Activated naive CD8-positive, alpha-beta T cell treated with anti-CD3 and anti-CD28 coated beads, Interleukin-2, amount 50 U/mL, for 24 hours (primary cell): ENCODE results near the gene SLC37A1.
A peak's percentile ranks its signal among the peaks of the same experiment; 100 is the strongest.

Source experiments
- ATAC-seq: fragments of 150-1000 bp; cut with Tn5 transposase; one replicate; pipeline ENCODE4 v1.10.0; 2021
- DNase-seq: peaks from one replicate; pipeline ENCODE4 v3.0.0; 2021
- H3K27ac Mint-ChIP-seq: one replicate; pipeline ENCODE4 v1.8.0; 2021; ENCODE audit warnings: mild to moderate bottlenecking, mixed read lengths
- H3K27me3 Mint-ChIP-seq: one replicate; pipeline ENCODE4 v1.8.0; 2021; ENCODE audit warnings: mixed read lengths
- H3K36me3 Mint-ChIP-seq: one replicate; pipeline ENCODE4 v1.8.0; 2021; ENCODE audit warnings: low read depth, mixed read lengths
- H3K4me1 Mint-ChIP-seq: one replicate; pipeline ENCODE4 v1.8.0; 2021; ENCODE audit warnings: mixed read lengths
- H3K4me3 Mint-ChIP-seq: one replicate; pipeline ENCODE4 v1.8.0; 2021; ENCODE audit warnings: mild to moderate bottlenecking, moderate library complexity, mixed read lengths
- H3K9me3 Mint-ChIP-seq: one replicate; pipeline ENCODE4 v1.8.0; 2021; ENCODE audit warnings: mixed read lengths

The SLC37A1 gene

DNA sequence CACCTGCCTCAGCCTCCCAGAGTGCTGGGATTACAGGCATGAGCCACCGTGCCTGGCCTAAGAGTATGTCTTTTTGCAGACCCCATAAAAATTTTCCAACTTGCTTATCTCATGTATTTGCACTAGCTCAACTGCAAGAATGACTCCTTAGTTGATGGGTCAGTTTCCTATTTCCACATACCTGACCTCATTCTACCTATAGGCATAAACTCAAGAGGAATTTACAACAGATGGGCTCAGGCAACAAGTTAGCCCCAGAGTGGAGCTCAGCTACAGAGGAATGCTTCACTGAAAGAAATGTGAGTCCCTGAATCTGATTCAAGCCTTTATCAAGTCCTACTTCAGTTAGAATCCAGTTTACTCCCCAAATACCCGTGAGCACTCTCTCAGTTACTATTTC, 5.3 kb upstream of the SLC37A1 start:
- Mint-ChIP-seq H3K4me3 (no peak overlapping the region), H3K4me1 (peaks cover 20% of the 10 kb centered on the region), H3K27ac (no peak overlapping the region), H3K36me3 (no peaks in the 10 kb centered on the region), H3K9me3 (no peaks in the 10 kb centered on the region), H3K27me3 (no peaks in the 10 kb centered on the region)
- ATAC-seq (no peak), DNase-seq (no peak)

DNA sequence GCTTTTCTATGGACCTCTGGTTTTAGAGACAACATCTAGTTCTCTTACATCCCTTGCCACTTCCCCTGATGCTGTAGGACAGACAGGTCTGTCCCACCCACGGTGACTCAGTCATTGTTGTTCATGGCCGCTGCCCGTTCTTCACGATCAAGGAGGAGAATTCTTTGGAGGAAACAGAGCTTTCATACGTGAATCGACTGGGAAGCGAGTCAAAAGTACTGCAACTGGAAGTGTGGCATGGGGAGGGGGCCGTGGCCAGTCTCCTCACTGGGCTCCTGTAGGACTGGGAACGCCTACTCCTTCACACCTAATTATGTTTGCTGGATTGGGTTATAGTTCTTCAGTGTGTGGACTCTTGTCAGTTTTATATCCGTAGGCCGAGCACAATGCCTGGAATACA, 4.4 kb upstream of the SLC37A1 start:
- Mint-ChIP-seq H3K9me3 (no peaks in the 10 kb centered on the region), H3K4me3 (no peak overlapping the region), H3K36me3 (no peaks in the 10 kb centered on the region), H3K4me1 (peaks cover 11% of the 10 kb centered on the region), H3K27ac (no peak overlapping the region), H3K27me3 (no peaks in the 10 kb centered on the region)
- ATAC-seq (no peak), DNase-seq (no peak)

GRCh38 chr21:42512346-42513034, 1.2 kb upstream of the SLC37A1 start:
- H3K27ac Mint-ChIP-seq, result no peak overlapping the region
- H3K27me3 Mint-ChIP-seq, result no peaks in the 10 kb centered on the region
- H3K4me1 Mint-ChIP-seq, result peaks cover 26% of the 10 kb centered on the region
- peaks cover 8% of the 10 kb centered on the region for H3K36me3 Mint-ChIP-seq
- no peak for DNase-seq
- H3K9me3 Mint-ChIP-seq, result no peaks in the 10 kb centered on the region
- H3K4me3 Mint-ChIP-seq, result peak overlapping the region; percentile 45
- ATAC-seq, result no peak

- Mint-ChIP-seq H3K9me3 (no peaks in the 10 kb centered on the region), H3K27me3 (no peaks in the 10 kb centered on the region), H3K36me3 (peaks cover 18% of the 10 kb centered on the region), H3K4me1 (peaks cover 30% of the 10 kb centered on the region), H3K27ac (peak overlapping the region; percentile 37), H3K4me3 (peak overlapping the region; percentile 86)
- DNase-seq (peak; percentile 75), ATAC-seq (peak; percentile 74)
Observed at GRCh38 chr21:42513985-42514882, 582 bp downstream of the SLC37A1 start.

DNA sequence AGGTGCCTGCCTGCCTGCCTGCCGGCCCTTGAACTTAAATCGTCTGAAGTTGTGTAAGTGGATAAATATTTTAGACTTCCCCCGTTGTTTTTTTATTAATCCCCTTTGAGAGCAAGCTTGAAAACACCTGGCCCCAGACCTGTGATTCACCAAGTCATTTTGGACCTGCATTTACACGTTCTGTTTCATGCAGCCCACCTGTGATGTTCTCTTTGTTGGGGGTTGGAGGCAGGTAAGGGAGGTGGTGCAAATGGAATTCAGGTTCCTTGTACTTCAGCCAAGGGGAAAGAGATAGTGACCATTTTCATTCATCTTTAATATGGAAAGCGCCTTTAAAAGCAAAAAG, 1.2 kb downstream of the SLC37A1 start:
- H3K27ac Mint-ChIP-seq, result peak overlapping the region; percentile 37
- DNase-seq (no peak), ATAC-seq (no peak)
- H3K9me3 Mint-ChIP-seq, result no peaks in the 10 kb centered on the region
- H3K36me3 Mint-ChIP-seq, result peaks cover 19% of the 10 kb centered on the region
- peaks cover 30% of the 10 kb centered on the region for H3K4me1 Mint-ChIP-seq
- H3K4me3 Mint-ChIP-seq, result peak overlapping the region; percentile 86
- H3K27me3 Mint-ChIP-seq, result no peaks in the 10 kb centered on the region

- Mint-ChIP-seq H3K9me3 (no peaks in the 10 kb centered on the region), H3K27me3 (no peaks in the 10 kb centered on the region), H3K4me3 (peak overlapping the region; percentile 86), H3K27ac (no peak overlapping the region), H3K36me3 (peaks cover 24% of the 10 kb centered on the region), H3K4me1 (peaks cover 30% of the 10 kb centered on the region)
- DNase-seq (no peak), ATAC-seq (no peak)
Observed at GRCh38 chr21:42515708-42516502, 2.3 kb downstream of the SLC37A1 start.

DNA sequence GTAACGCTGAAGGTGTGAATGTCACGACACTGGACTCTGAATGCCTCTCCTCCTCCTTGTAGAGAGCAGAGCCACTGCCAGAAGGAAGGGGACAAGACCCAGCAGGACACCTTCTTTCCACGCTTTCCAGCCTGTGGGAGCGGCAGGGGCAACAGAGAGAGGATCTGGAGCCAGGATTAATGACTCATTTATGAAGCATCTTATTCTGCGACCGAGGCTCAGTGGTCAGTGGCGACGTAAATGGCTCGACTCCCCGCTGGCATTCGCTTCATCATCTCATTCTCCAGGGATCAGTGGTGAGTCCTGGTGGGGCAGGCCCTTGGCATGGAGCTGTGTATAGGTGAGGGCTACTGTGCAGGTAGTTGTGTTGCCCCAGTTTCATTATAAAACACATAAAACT, 4.6 kb downstream of the SLC37A1 start:
- DNase-seq (no peak), ATAC-seq (no peak)
- Mint-ChIP-seq H3K36me3 (peaks cover 27% of the 10 kb centered on the region), H3K4me1 (peaks cover 27% of the 10 kb centered on the region), H3K27me3 (no peaks in the 10 kb centered on the region), H3K9me3 (no peaks in the 10 kb centered on the region), H3K27ac (no peak overlapping the region), H3K4me3 (no peak overlapping the region)

- Mint-ChIP-seq H3K4me1 (peaks cover 27% of the 10 kb centered on the region), H3K9me3 (no peaks in the 10 kb centered on the region), H3K36me3 (peaks cover 27% of the 10 kb centered on the region), H3K27ac (no peak overlapping the region), H3K27me3 (no peaks in the 10 kb centered on the region), H3K4me3 (no peak overlapping the region)
- ATAC-seq, result no peak
- DNase-seq, result no peak
Observed at GRCh38 chr21:42518626-42519025, 5.0 kb downstream of the SLC37A1 start.

DNA sequence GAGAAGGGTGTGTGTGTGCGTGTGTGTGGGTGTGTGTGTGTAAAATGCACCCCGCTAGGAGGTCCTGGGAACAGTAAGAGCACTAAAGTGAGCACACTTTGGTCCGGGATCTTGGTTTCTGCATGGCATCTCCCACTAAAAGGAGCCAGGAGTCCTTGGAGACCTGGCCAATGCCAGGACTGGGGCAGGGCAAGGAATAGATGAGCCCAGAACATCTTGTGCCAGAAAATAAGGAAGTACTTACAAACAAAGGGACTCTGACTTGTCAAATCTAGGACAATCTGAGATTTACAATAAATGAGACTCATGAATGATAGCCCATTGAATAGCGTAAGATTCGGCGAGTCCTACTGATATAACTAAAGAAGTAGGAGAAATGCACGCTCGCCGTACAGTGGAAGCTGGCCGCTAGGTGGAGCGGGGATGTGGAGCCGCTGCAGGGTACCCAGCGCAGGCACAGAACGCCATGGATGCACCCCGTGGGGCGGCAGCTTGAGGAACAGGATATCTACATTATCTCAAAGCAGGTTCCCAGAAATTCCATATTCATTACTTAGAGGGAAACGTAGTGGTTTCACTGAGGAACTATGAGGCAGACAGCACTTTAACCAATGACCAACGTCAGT, 7.1 kb downstream of the SLC37A1 start:
- H3K36me3 Mint-ChIP-seq, result peaks cover 35% of the 10 kb centered on the region
- H3K9me3 Mint-ChIP-seq, result no peaks in the 10 kb centered on the region
- no peak for DNase-seq
- H3K4me1 Mint-ChIP-seq, result peaks cover 35% of the 10 kb centered on the region
- H3K27ac Mint-ChIP-seq, result no peak overlapping the region
- ATAC-seq, result no peak
- no peak overlapping the region for H3K4me3 Mint-ChIP-seq
- no peaks in the 10 kb centered on the region for H3K27me3 Mint-ChIP-seq

DNA sequence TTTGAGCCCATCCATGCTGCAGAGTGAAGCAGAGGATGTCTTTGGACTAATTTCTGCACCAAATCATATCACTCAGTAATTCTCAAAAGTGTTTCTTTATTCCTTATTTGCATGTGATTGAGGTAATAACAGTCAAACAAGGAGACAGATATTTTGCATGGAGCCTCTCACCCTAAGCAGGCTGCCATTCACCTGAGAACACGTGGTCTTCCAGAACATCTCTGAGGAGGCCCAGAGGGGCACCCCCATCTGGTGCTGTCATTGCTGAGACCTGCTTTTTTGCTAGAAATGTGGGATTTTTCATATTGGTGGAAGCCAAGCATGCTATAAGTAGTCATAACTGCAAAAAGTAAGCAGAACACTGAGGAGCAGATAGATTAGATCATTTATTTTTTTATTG, 7.7 kb downstream of the SLC37A1 start:
- Mint-ChIP-seq H3K27me3 (no peaks in the 10 kb centered on the region), H3K4me1 (peaks cover 35% of the 10 kb centered on the region), H3K27ac (no peak overlapping the region), H3K36me3 (peaks cover 37% of the 10 kb centered on the region), H3K4me3 (no peak overlapping the region), H3K9me3 (no peaks in the 10 kb centered on the region)
- DNase-seq (no peak), ATAC-seq (no peak)

GRCh38 chr21:42521805-42522204, 8.2 kb downstream of the SLC37A1 start:
- H3K27me3 Mint-ChIP-seq, result no peaks in the 10 kb centered on the region
- ATAC-seq, result no peak
- peaks cover 37% of the 10 kb centered on the region for H3K4me1 Mint-ChIP-seq
- DNase-seq, result no peak
- H3K27ac Mint-ChIP-seq, result no peak overlapping the region
- H3K36me3 Mint-ChIP-seq, result peaks cover 37% of the 10 kb centered on the region
- no peak overlapping the region for H3K4me3 Mint-ChIP-seq
- H3K9me3 Mint-ChIP-seq, result no peaks in the 10 kb centered on the region

GRCh38 chr21:42522271-42522670, 8.6 kb downstream of the SLC37A1 start:
- H3K27ac Mint-ChIP-seq, result no peak overlapping the region
- DNase-seq (no peak), ATAC-seq (no peak)
- peaks cover 38% of the 10 kb centered on the region for H3K4me1 Mint-ChIP-seq
- H3K4me3 Mint-ChIP-seq, result no peak overlapping the region
- H3K9me3 Mint-ChIP-seq, result no peaks in the 10 kb centered on the region
- H3K27me3 Mint-ChIP-seq, result no peaks in the 10 kb centered on the region
- H3K36me3 Mint-ChIP-seq, result peaks cover 36% of the 10 kb centered on the region

GRCh38 chr21:42522771-42523170, 9.1 kb downstream of the SLC37A1 start:
- Mint-ChIP-seq H3K9me3 (no peaks in the 10 kb centered on the region), H3K36me3 (peaks cover 32% of the 10 kb centered on the region), H3K4me1 (peaks cover 42% of the 10 kb centered on the region), H3K27me3 (no peaks in the 10 kb centered on the region), H3K27ac (no peak overlapping the region), H3K4me3 (no peak overlapping the region)
- DNase-seq (no peak), ATAC-seq (no peak)

- no peak overlapping the region for H3K4me3 Mint-ChIP-seq
- no peak for ATAC-seq
- H3K9me3 Mint-ChIP-seq, result no peaks in the 10 kb centered on the region
- no peak for DNase-seq
- no peaks in the 10 kb centered on the region for H3K27me3 Mint-ChIP-seq
- peaks cover 33% of the 10 kb centered on the region for H3K36me3 Mint-ChIP-seq
- no peak overlapping the region for H3K27ac Mint-ChIP-seq
- H3K4me1 Mint-ChIP-seq, result peaks cover 44% of the 10 kb centered on the region
Observed at GRCh38 chr21:42523211-42523610, 9.6 kb downstream of the SLC37A1 start.
